MCF 10A (cell line): Measurements from ENCODE around the gene NCAM1. TPM values are rescaled to one million over a fixed set of nuclear protein-coding genes. Genes with fewer than 3 reads are reported as not detected.

ENCODE experiments used
- BruUV-seq: library from RNA; stranded (reverse); fragments of 400-500 nt; replicated peaks from 2 replicates; lab custom pipeline; 2021; lab: Mats Ljungman, UMichigan
- CTCF ChIA-PET: fragments of 300-600 bp; sonication (Branson Sonifier 250); formaldehyde crosslinking; extraction: SDS; loops from one replicate; lab custom pipeline; 2021; ENCODE audit warnings: antibody characterized with exemption, inconsistent platforms; lab: Yijun Ruan, JAX
- POLR2A ChIA-PET: fragments of 300-600, 350-650 bp; sonication (Branson Sonifier 250); formaldehyde crosslinking; extraction: SDS; loops from one replicate; lab custom pipeline; 2020; ENCODE audit warnings: antibody characterized with exemption, inconsistent platforms; lab: Yijun Ruan, JAX
- DNase-seq: peaks from one replicate; pipeline ENCODE4 v3.0.0-alpha.2; 2018; ENCODE audit not compliant: unreplicated experiment
- H3K27ac Mint-ChIP-seq: one replicate; pipeline ENCODE4 v1.8.0; 2022; ENCODE audit warnings: mild to moderate bottlenecking, low read depth, mixed read lengths; ENCODE audit not compliant: unreplicated experiment
- H3K27me3 Mint-ChIP-seq: one replicate; pipeline ENCODE4 v1.8.0; 2022; ENCODE audit warnings: mixed read lengths; ENCODE audit not compliant: insufficient read depth, unreplicated experiment
- H3K36me3 Mint-ChIP-seq: one replicate; pipeline ENCODE4 v1.8.0; 2022; ENCODE audit warnings: mild to moderate bottlenecking, moderate library complexity, mixed read lengths; ENCODE audit not compliant: insufficient read depth, unreplicated experiment
- H3K4me1 Mint-ChIP-seq: one replicate; pipeline ENCODE4 v1.8.0; 2022; ENCODE audit warnings: mixed read lengths; ENCODE audit not compliant: insufficient read depth, unreplicated experiment
- H3K4me3 Mint-ChIP-seq: one replicate; pipeline ENCODE4 v1.8.0; 2022; ENCODE audit warnings: mild to moderate bottlenecking, moderate library complexity, mixed read lengths; ENCODE audit not compliant: unreplicated experiment
- H3K9me3 Mint-ChIP-seq: one replicate; pipeline ENCODE4 v1.8.0; 2022; ENCODE audit warnings: mixed read lengths; ENCODE audit not compliant: unreplicated experiment
- intact Hi-C: fragments of 100-400 bp; cut with micrococcal nuclease; formaldehyde crosslinking; loops from 2 replicates; pipeline ENCODE4 v1.14.1; 2022
- total RNA-seq: library from RNA; stranded (reverse); gene quantifications from 2 replicates; pipeline ENCODE4 v1.2.3, GENCODE V29; 2022
- TF ChIP-seq, protein P1 (sequence below): fragments of 200-600 bp; IDR thresholded peaks from one replicate; pipeline ENCODE4 v1.8.0; 2022; ENCODE audit warnings: antibody characterized with exemption, mild to moderate bottlenecking; ENCODE audit not compliant: unreplicated experiment

Gene NCAM1
- total RNA-seq, 1 experiment from 2014 or later = 0.19 TPM

GRCh38 chr11:113137713-113138529, 176.7 kb downstream of the NCAM1 start:
- intact Hi-C loops = no loop called here
- Mint-ChIP-seq H3K4me1 (peaks cover 6% of the 10 kb centered on the region), H3K27ac (no peak overlapping the region), H3K4me3 (no peak overlapping the region), H3K9me3 (no peaks in the 10 kb centered on the region), H3K36me3 (no peaks in the 10 kb centered on the region), H3K27me3 (peaks cover 29% of the 10 kb centered on the region)
- no peak for DNase-seq
- ChIA-PET CTCF (interaction anchor here (0.6 to 2.4 kb wide), 4 partner anchors 23 to 596 kb away, joined by 3 to 8 read pairs (median 4); no protein-coding TSS in a partner anchor), POLR2A (interaction anchor here (0.6 kb wide), 1 partner anchor 1128 kb away, joined by 3 read pairs; no protein-coding TSS in a partner anchor)
- TF ChIP-seq, protein P1, sequence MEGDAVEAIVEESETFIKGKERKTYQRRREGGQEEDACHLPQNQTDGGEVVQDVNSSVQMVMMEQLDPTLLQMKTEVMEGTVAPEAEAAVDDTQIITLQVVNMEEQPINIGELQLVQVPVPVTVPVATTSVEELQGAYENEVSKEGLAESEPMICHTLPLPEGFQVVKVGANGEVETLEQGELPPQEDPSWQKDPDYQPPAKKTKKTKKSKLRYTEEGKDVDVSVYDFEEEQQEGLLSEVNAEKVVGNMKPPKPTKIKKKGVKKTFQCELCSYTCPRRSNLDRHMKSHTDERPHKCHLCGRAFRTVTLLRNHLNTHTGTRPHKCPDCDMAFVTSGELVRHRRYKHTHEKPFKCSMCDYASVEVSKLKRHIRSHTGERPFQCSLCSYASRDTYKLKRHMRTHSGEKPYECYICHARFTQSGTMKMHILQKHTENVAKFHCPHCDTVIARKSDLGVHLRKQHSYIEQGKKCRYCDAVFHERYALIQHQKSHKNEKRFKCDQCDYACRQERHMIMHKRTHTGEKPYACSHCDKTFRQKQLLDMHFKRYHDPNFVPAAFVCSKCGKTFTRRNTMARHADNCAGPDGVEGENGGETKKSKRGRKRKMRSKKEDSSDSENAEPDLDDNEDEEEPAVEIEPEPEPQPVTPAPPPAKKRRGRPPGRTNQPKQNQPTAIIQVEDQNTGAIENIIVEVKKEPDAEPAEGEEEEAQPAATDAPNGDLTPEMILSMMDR = no peak
- no TSS peak for BruUV-seq

DNA sequence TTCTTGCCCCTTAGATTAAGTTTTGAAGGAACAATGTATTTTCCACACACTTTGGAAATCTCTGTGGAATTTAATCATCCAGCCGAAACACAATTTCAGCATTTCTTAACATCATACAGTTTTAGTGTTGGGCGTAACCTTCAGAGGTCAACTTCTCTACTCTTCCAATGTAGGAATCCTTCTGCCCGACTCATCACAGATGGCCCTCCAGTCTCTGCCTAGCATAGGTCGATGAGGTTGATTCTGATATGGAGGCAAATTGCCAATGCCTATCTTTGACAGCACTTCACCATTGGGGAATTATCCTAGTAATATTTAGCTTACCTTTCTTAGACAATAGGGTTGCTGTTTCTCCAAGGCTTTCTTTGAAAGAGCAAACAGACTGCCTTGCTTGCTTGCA, 177.5 kb downstream of the NCAM1 start:
- no peak overlapping the region for H3K27ac Mint-ChIP-seq
- ChIA-PET POLR2A (interaction anchor here (1.3 to 1.5 kb wide), 2 partner anchors 8 to 9 kb away, joined by 4 read pairs; no protein-coding TSS in a partner anchor), CTCF (interaction anchor here (2.2 kb wide), 1 partner anchor 24 kb away, joined by 11 read pairs; no protein-coding TSS in a partner anchor)
- peaks cover 6% of the 10 kb centered on the region for H3K4me1 Mint-ChIP-seq
- TF ChIP-seq, protein P1 = no peak
- BruUV-seq = no TSS peak
- H3K4me3 Mint-ChIP-seq = no peak overlapping the region
- H3K36me3 Mint-ChIP-seq = no peaks in the 10 kb centered on the region
- DNase-seq = no peak
- peaks cover 30% of the 10 kb centered on the region for H3K27me3 Mint-ChIP-seq
- intact Hi-C loops = no loop called here
- H3K9me3 Mint-ChIP-seq = no peaks in the 10 kb centered on the region

- Mint-ChIP-seq H3K36me3 (no peaks in the 10 kb centered on the region), H3K4me1 (no peaks in the 10 kb centered on the region), H3K27me3 (peaks cover 25% of the 10 kb centered on the region), H3K4me3 (no peak overlapping the region), H3K9me3 (no peaks in the 10 kb centered on the region), H3K27ac (no peak overlapping the region)
- intact Hi-C loops = no loop called here
- TF ChIP-seq, protein P1 = no peak
- no peak for DNase-seq
- POLR2A ChIA-PET = interaction anchor here (0.6 kb wide), 1 partner anchor 48 kb away, joined by 3 read pairs; no protein-coding TSS in a partner anchor
- CTCF ChIA-PET = interaction anchor here (1.2 to 2.2 kb wide), 3 partner anchors 11 to 26 kb away, joined by 4 to 11 read pairs (median 5); no protein-coding TSS in a partner anchor
- BruUV-seq = no TSS peak
Observed at GRCh38 chr11:113141010-113141409, 179.8 kb downstream of the NCAM1 start.

GRCh38 chr11:113142508-113142907, 181.3 kb downstream of the NCAM1 start:
- H3K4me1 Mint-ChIP-seq = no peaks in the 10 kb centered on the region
- TF ChIP-seq, protein P1 = no peak
- H3K9me3 Mint-ChIP-seq = no peaks in the 10 kb centered on the region
- intact Hi-C loops = no loop called here
- no peak overlapping the region for H3K4me3 Mint-ChIP-seq
- no peaks in the 10 kb centered on the region for H3K36me3 Mint-ChIP-seq
- BruUV-seq = no TSS peak
- ChIA-PET POLR2A (no interaction called here), CTCF (no interaction called here)
- no peak for DNase-seq
- H3K27ac Mint-ChIP-seq = no peak overlapping the region
- H3K27me3 Mint-ChIP-seq = peaks cover 11% of the 10 kb centered on the region
